Mesenchymal stem cell (in vitro differentiated cells and primary cell): ENCODE data around the gene EPM2A.

Experiments used
- DNase-seq: peaks from one replicate; pipeline ENCODE4 v3.0.0-alpha.2; 2013
- H2AFZ ChIP-seq: one replicate; pipeline ENCODE4 v1.6.1; 2013; ENCODE audit warnings: low read depth, mild to moderate bottlenecking, control low read depth, inconsistent platforms, low read length, moderate library complexity
- H2AK5ac ChIP-seq: 2 replicates; pipeline ENCODE4 v1.6.1; 2013; ENCODE audit warnings: low read length, moderate library complexity, mild to moderate bottlenecking, inconsistent platforms; ENCODE audit not compliant: severe bottlenecking
- H2BK120ac ChIP-seq: one replicate; pipeline ENCODE4 v1.6.1; 2013; ENCODE audit warnings: low read depth, mild to moderate bottlenecking, inconsistent platforms, low read length, moderate library complexity
- H2BK12ac ChIP-seq, 2 experiments: one replicate each; pipeline ENCODE4 v1.6.1; 2013; ENCODE audit warnings: inconsistent platforms in 2 of 2, low read length in 2 of 2, mild to moderate bottlenecking in 2 of 2, moderate library complexity in 2 of 2, control low read depth in 1 of 2
- H2BK15ac ChIP-seq: one replicate; pipeline ENCODE4 v1.6.1; 2013; ENCODE audit warnings: mild to moderate bottlenecking, low read depth, inconsistent platforms; ENCODE audit not compliant: poor library complexity, severe bottlenecking
- H2BK5ac ChIP-seq: 2 replicates; pipeline ENCODE4 v1.6.1; 2013; ENCODE audit warnings: low read depth, mild to moderate bottlenecking, low read length, control low read depth, inconsistent platforms; ENCODE audit not compliant: poor library complexity, severe bottlenecking
- H3K14ac ChIP-seq, 2 experiments: one replicate each; pipeline ENCODE4 v1.6.1; 2013; ENCODE audit warnings: inconsistent platforms in 2 of 2, low read length in 2 of 2, control low read depth in 1 of 2, mild to moderate bottlenecking in 1 of 2, moderate library complexity in 1 of 2
- H3K18ac ChIP-seq, 2 experiments: one replicate each; pipeline ENCODE4 v1.6.1; 2013; ENCODE audit warnings: inconsistent platforms in 2 of 2, low read length in 2 of 2, control low read depth in 1 of 2, low read depth in 1 of 2, mild to moderate bottlenecking in 1 of 2
- H3K23ac ChIP-seq, 2 experiments: one replicate each; pipeline ENCODE4 v1.6.1; 2013; ENCODE audit warnings: inconsistent platforms in 2 of 2, low read length in 2 of 2, mild to moderate bottlenecking in 2 of 2, moderate library complexity in 2 of 2, control low read depth in 1 of 2
- H3K27ac ChIP-seq: 2 replicates; pipeline ENCODE4 v1.5.1; 2013; ENCODE audit warnings: mild to moderate bottlenecking, moderate library complexity, low read length, control low read depth, inconsistent platforms; ENCODE audit not compliant: poor library complexity, severe bottlenecking
- H3K27me3 ChIP-seq, 2 experiments: 2 replicates each; pipeline versions ENCODE4 v1.6.1 to v1.7.0; 2013; ENCODE audit warnings: low read length in 2 of 2, mild to moderate bottlenecking in 2 of 2, moderate library complexity in 2 of 2, control low read depth in 1 of 2, inconsistent platforms in 1 of 2; ENCODE audit not compliant: control insufficient read depth in 1 of 2, insufficient read depth in 1 of 2
- H3K36me3 ChIP-seq, 2 experiments: 2 replicates each; pipeline versions ENCODE4 v1.6.1 to v1.7.0; 2013; ENCODE audit warnings: low read length in 2 of 2, control low read depth in 1 of 2, inconsistent platforms in 1 of 2, low read depth in 1 of 2, mild to moderate bottlenecking in 1 of 2; ENCODE audit not compliant: insufficient read depth in 2 of 2, control insufficient read depth in 1 of 2
- H3K4ac ChIP-seq, 2 experiments: one replicate each; pipeline ENCODE4 v1.6.1; 2013; ENCODE audit warnings: inconsistent platforms in 2 of 2, low read length in 2 of 2, mild to moderate bottlenecking in 2 of 2, moderate library complexity in 2 of 2, control low read depth in 1 of 2, low read depth in 1 of 2
- H3K4me1 ChIP-seq: 2 replicates; pipeline ENCODE4 v1.6.1; 2013; ENCODE audit warnings: low read depth, low read length, control low read depth; ENCODE audit not compliant: control insufficient read depth, insufficient read depth
- H3K4me2 ChIP-seq: 2 replicates; pipeline ENCODE4 v1.6.1; 2013; ENCODE audit warnings: low read length, mild to moderate bottlenecking, inconsistent platforms; ENCODE audit not compliant: poor library complexity, severe bottlenecking
- H3K4me3 ChIP-seq, 2 experiments: 2 replicates each; pipeline versions ENCODE4 v1.5.1 to v1.7.0; 2013; ENCODE audit warnings: low read length in 2 of 2, mild to moderate bottlenecking in 2 of 2, control low read depth in 1 of 2, low read depth in 1 of 2; ENCODE audit not compliant: insufficient read depth in 1 of 2
- H3K79me1 ChIP-seq: replicated peaks from 2 replicates; pipeline ENCODE4 v1.6.1; 2013; ENCODE audit warnings: mild to moderate bottlenecking, control low read depth, low read length, inconsistent platforms; ENCODE audit not compliant: poor library complexity, severe bottlenecking
- H3K9ac ChIP-seq: 2 replicates; pipeline ENCODE4 v1.7.0; 2013; ENCODE audit warnings: mild to moderate bottlenecking, low read length, moderate library complexity
- H3K9me3 ChIP-seq: 2 replicates; pipeline ENCODE4 v1.7.0; 2013; ENCODE audit warnings: mild to moderate bottlenecking, low read length; ENCODE audit not compliant: control insufficient read depth
- H4K8ac ChIP-seq: one replicate; pipeline ENCODE4 v1.6.1; 2013; ENCODE audit warnings: inconsistent platforms, mild to moderate bottlenecking, low read length, moderate library complexity
- H4K91ac ChIP-seq: one replicate; pipeline ENCODE4 v1.6.1; 2013; ENCODE audit warnings: mild to moderate bottlenecking, low read length, inconsistent platforms
- WGBS: methylation state at CpG from one replicate; pipeline ENCODE4 v1.1.7; 2013; ENCODE audit warnings: mixed read lengths; 5-methylcytosine and 5-hydroxymethylcytosine counted together

Gene EPM2A

DNA sequence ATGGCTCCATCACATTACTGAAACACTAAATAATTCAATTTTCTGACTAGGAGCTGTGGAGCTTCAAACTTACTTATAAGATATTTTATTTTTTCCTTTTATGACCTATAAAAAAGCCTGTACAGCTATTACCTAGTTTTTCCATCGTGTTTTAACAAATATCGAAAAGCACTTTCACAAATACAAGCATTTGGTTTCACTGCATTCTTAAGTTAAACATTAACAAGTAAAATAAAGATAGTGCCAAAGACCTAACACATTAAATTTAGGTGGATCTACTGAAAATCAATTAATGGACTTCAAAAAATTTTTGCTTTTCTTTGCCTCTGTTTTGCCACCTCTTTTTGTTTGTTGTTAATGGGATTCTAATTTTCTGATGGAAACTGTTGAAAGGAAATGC is 83.3 kb downstream of the EPM2A start:
- 64% methylated on average over 2 of the region's 2 CpGs for WGBS
- H2BK5ac ChIP-seq = no peak overlapping the region
- H3K4me3 ChIP-seq = no peak overlapping the region
- no peak overlapping the region for H3K14ac ChIP-seq
- no peak overlapping the region for H3K4ac ChIP-seq
- no peak overlapping the region for H3K4me2 ChIP-seq
- no peaks in the 10 kb centered on the region for H3K79me1 ChIP-seq
- no peak overlapping the region for H3K23ac ChIP-seq
- no peak overlapping the region for H4K91ac ChIP-seq
- DNase-seq = no peak
- no peak overlapping the region for H2AK5ac ChIP-seq
- H3K9me3 ChIP-seq = no peaks in the 10 kb centered on the region
- no peak overlapping the region for H3K27ac ChIP-seq
- no peaks in the 10 kb centered on the region for H3K36me3 ChIP-seq
- H3K4me1 ChIP-seq = no peaks in the 10 kb centered on the region
- H2BK15ac ChIP-seq = no peak overlapping the region
- H4K8ac ChIP-seq = no peak overlapping the region
- H3K18ac ChIP-seq = no peak overlapping the region
- H3K27me3 ChIP-seq = no peaks in the 10 kb centered on the region
- no peak overlapping the region for H2AFZ ChIP-seq
- no peak overlapping the region for H2BK120ac ChIP-seq
- H2BK12ac ChIP-seq = no peak overlapping the region
- no peak overlapping the region for H3K9ac ChIP-seq

DNA sequence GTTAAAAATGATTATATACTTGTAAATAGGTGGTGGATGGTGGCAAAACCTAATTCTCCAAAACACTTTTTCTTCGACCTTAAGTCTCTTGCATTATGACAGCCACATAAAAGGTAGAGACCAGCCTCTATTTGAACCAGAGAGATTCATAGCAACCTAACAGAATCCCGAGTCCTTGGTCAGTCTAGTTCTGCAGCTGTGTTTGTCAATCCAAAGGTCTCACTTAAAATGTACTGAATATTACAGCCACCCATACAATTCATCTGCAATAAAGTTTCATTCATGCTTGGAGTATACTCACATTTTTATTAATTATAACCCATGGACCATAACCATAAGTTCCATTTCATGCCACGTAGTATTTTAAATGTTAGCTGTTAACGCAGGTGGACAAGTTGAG is 87.2 kb downstream of the EPM2A start:
- Histone ChIP-seq H2BK5ac (no peak overlapping the region), H2BK12ac (no peak overlapping the region), H3K9ac (no peak overlapping the region), H4K91ac (no peak overlapping the region), H3K4me3 (no peak overlapping the region), H3K9me3 (no peaks in the 10 kb centered on the region), H3K27ac (no peak overlapping the region), H2AK5ac (no peak overlapping the region), H3K4me1 (no peaks in the 10 kb centered on the region), H4K8ac (no peak overlapping the region), H3K27me3 (no peaks in the 10 kb centered on the region), H3K4me2 (no peak overlapping the region), H3K4ac (no peak overlapping the region), H2BK15ac (no peak overlapping the region), H3K36me3 (no peaks in the 10 kb centered on the region), H3K18ac (no peak overlapping the region), H3K79me1 (no peaks in the 10 kb centered on the region), H3K23ac (no peak overlapping the region), H2BK120ac (no peak overlapping the region), H2AFZ (no peak overlapping the region), H3K14ac (no peak overlapping the region)
- WGBS = 92% methylated on average over 4 of the region's 4 CpGs
- DNase-seq = no peak

DNA sequence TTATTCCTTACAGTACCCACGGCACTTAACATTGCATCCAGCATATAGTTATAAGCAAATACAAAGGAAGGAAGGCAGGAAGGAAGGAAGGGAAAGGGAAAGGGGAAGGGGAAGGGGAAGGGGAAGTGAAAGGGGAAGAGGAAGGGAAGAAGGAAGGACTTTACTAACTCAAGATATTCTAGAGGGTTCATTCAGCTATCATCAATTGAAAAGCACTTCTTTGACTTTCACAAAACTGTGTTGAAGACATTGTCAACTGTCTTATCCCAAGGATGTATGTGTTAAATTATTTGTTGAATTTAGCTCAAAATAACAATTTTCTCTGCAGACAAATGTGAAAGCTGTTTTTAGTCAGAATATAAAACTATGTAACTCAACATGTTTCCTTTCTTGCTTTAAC is 87.7 kb downstream of the EPM2A start:
- Histone ChIP-seq H3K4me2 (no peak overlapping the region), H2BK5ac (no peak overlapping the region), H3K27me3 (no peaks in the 10 kb centered on the region), H3K9me3 (no peaks in the 10 kb centered on the region), H3K4me1 (no peaks in the 10 kb centered on the region), H3K27ac (no peak overlapping the region), H3K14ac (no peak overlapping the region), H3K4ac (no peak overlapping the region), H3K36me3 (no peaks in the 10 kb centered on the region), H2BK15ac (no peak overlapping the region), H3K18ac (no peak overlapping the region), H2BK12ac (no peak overlapping the region), H3K79me1 (no peaks in the 10 kb centered on the region), H4K91ac (no peak overlapping the region), H3K23ac (no peak overlapping the region), H2AFZ (no peak overlapping the region), H3K4me3 (no peak overlapping the region), H4K8ac (no peak overlapping the region), H3K9ac (no peak overlapping the region), H2AK5ac (no peak overlapping the region), H2BK120ac (no peak overlapping the region)
- no peak for DNase-seq
- WGBS = no CpG with 5 or more reads among the region's 1 CpG

DNA sequence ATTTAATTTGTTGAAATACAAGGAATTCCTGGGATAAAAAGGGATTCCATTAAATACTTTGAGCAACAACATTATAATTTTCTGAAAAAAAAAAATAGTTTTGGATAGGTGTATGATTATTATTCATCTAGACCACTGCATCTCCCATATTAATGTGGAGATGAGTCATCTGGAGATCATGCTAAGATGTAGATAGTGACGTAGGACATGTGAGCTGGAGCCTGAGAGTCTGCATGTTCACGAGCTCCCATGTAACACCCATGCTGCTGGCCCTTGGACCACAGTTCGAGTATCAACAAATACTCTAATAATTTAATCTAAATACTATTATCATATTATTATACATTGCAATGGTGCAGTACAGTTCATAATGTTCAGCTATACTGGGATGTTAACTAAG is 91.6 kb downstream of the EPM2A start:
- H2BK12ac ChIP-seq = no peak overlapping the region
- H3K27ac ChIP-seq = no peak overlapping the region
- H2BK120ac ChIP-seq = no peak overlapping the region
- no peak overlapping the region for H2BK5ac ChIP-seq
- H3K36me3 ChIP-seq = no peaks in the 10 kb centered on the region
- H3K4me1 ChIP-seq = no peaks in the 10 kb centered on the region
- no peak overlapping the region for H3K14ac ChIP-seq
- no peak overlapping the region for H2BK15ac ChIP-seq
- no peaks in the 10 kb centered on the region for H3K27me3 ChIP-seq
- H3K4me2 ChIP-seq = no peak overlapping the region
- H3K18ac ChIP-seq = no peak overlapping the region
- no CpG with 5 or more reads among the region's 3 CpGs for WGBS
- H3K4ac ChIP-seq = no peak overlapping the region
- DNase-seq = no peak
- H3K9me3 ChIP-seq = no peaks in the 10 kb centered on the region
- no peaks in the 10 kb centered on the region for H3K79me1 ChIP-seq
- H3K23ac ChIP-seq = no peak overlapping the region
- no peak overlapping the region for H4K91ac ChIP-seq
- no peak overlapping the region for H4K8ac ChIP-seq
- no peak overlapping the region for H2AK5ac ChIP-seq
- no peak overlapping the region for H3K9ac ChIP-seq
- no peak overlapping the region for H3K4me3 ChIP-seq
- H2AFZ ChIP-seq = no peak overlapping the region
